Amygdala (tissue), 56 donors: ENCODE measurements around the gene ASIC3.

Experiments used
- DNase-seq, 56 donors: peaks; one replicate each; lab custom pipeline; 2025; lab: John Stamatoyannopoulos, UW

ASIC3 gene

DNA sequence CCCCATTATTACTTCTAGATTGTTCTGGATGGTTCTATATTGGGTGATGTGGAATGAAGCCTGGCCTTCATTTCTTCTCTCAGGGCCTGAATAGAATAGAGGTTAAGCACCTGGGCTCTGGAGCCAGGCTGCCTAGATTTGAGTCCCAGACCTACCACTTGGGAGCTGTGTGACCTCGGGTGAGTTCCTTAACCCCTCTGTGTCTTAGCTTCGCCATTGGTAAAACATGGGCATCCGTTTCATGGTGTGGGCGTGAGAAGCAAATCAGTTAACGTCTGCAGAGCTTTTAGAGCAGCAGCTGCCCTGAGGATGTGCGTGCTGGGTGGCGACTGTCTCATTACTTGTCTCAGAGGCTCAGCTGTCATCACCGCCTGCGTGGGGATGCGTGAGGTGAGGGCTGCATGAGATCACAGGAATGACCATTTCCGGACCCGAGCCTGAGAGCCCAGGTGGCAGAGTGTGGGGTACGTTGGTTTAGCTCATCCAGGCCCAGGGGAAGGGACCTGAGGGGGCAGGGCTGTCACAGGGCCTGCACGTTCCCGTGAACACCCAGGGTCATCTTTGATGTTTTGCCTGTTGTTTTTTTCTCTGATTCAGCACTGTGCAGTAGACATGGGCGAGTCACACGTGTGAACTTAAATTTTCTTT lies 47.6 kb downstream of the ASIC3 start:
- DNase-seq, result peak in 3 of 56 donors; percentile 16 to 25 (median 21)

- DNase-seq, result peak in 1 of 56 donors; percentile 20
These were observed 51.3 kb downstream of the ASIC3 start for GRCh38 chr7:151099486-151100211.

DNA sequence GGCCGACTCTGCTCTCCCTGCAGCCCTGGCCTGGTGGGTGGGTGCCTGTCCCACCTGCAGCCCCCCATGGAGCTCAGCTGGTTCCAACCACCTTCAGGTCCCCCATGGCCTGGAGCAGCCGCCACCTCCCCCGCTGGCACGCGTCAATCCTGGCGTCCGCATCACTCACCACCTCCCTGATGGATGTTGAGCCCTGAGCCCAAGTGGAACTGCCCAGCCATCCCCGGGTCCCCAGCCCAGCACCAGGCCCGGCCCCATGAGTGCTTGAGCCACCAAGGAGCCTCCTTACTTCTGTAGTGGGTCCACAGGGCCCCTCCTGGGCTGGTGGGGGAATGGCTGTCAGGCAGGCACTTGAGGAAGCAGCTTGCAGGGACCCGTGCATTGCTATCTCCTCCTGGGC lies 52.6 kb downstream of the ASIC3 start:
- DNase-seq, result no peak

DNA sequence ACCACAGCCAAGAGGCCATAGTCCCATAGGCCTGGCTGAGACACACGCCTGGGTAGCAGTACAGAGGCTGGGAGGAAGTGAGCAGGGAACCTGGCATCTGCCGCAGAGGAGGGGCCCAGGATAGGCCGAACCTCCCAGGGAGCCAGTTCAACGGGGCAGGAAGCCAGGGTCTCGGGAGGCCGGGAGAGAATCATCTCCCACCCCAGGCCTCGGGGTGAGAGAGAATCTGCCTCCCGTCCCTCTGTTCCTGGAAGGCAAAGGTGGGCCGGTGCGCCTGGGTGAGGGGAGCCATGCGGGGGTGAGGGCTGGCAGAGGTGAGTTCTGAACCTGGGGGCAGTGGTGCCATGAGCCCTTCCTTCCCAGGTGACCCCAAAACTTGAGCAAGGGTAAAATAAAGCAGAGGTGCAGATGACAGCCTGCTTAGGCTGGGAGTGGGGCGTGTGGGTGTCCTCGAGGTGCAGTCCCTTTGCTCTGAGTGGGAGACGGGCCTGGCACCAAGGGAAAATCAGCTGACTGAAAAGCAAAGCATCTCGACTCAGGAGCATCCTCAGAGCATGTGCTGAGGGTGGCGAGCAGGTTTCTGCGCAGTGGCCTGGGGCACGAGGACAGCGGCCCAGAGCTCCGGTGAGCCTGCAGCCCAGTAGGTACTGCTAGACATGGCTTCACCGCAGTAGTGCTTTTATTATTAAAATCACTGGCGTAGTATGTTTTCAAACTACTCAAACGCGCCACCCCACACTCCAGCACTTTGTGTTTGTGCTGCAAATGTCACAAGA lies 53.5 kb downstream of the ASIC3 start:
- DNase-seq, result no peak
